Measurements from ENCODE around the gene CPZ.

CPZ gene

GRCh38 chr4:8580321-8581093 is 12.1 kb upstream of the CPZ start, which contains the start of gene GPR78:
TSS of gene GPR78 (plus strand) at chr4:8580392. CDS start at chr4:8580983, 591 bp downstream.
- no peak within 1 kb of the TSS for H3K27ac ChIP-seq (ENCODE audit: low read depth, low read length)
- no CpG with 5 or more reads among the region's 63 CpGs for WGBS (ENCODE audit: extremely low coverage, insufficient coverage, low lambda C conversion rate)
- H3K4me1 ChIP-seq (ENCODE audit: control insufficient read depth, low read depth, low read length): peaks cover 11% of the 10 kb centered on the region
- H2AK5ac ChIP-seq (ENCODE audit: low read length): no peak within 1 kb of the TSS
- H3K23ac ChIP-seq (ENCODE audit: low read length): no peak within 1 kb of the TSS
- no peaks in the 10 kb centered on the region for H3K36me3 ChIP-seq (ENCODE audit: control insufficient read depth, insufficient read depth, low read length)
- no peak within 1 kb of the TSS for H2BK5ac ChIP-seq (ENCODE audit: low read length)
- no peaks in the 10 kb centered on the region for H3K27me3 ChIP-seq (ENCODE audit: insufficient read depth, low read length, poor library complexity)
- H4K5ac ChIP-seq (ENCODE audit: low read length): no peak within 1 kb of the TSS
- peak within 1 kb of the TSS; percentile 56 for H3K4me2 ChIP-seq (ENCODE audit: low read length)
- no peak within 1 kb of the TSS for H2BK120ac ChIP-seq (ENCODE audit: low read depth, low read length)
- no peak within 1 kb of the TSS for H4K8ac ChIP-seq (ENCODE audit: low read depth, low read length)
- H3K4ac ChIP-seq (ENCODE audit: low read depth, low read length): no peak within 1 kb of the TSS
- H3K56ac ChIP-seq (ENCODE audit: low read length): peak within 1 kb of the TSS; percentile 39
- H3K79me2 ChIP-seq (ENCODE audit: control insufficient read depth, insufficient read depth, low read length): no peaks in the 10 kb centered on the region
- no peaks in the 10 kb centered on the region for H3K79me1 ChIP-seq (ENCODE audit: low read length)
- no peak within 1 kb of the TSS for H3K9ac ChIP-seq (ENCODE audit: low read length)
- no peak within 1 kb of the TSS for H3K18ac ChIP-seq (ENCODE audit: low read length)
- peak; percentile 96 for DNase-seq
- H2BK15ac ChIP-seq (replicated peaks; ENCODE audit: low read depth): no peak within 1 kb of the TSS
- no peak within 1 kb of the TSS for H3K4me3 ChIP-seq (ENCODE audit: low read length)

GRCh38 chr4:8581094-8581861 is 11.3 kb upstream of the CPZ start:
- Histone ChIP-seq H3K23ac (ENCODE audit: low read length) (no peak overlapping the region), H3K4ac (ENCODE audit: low read depth, low read length) (no peak overlapping the region), H3K9ac (ENCODE audit: low read length) (no peak overlapping the region), H2BK120ac (ENCODE audit: low read depth, low read length) (no peak overlapping the region), H3K4me3 (ENCODE audit: low read length) (no peak overlapping the region), H4K8ac (ENCODE audit: low read depth, low read length) (no peak overlapping the region), H3K79me1 (ENCODE audit: low read length) (no peaks in the 10 kb centered on the region), H3K4me1 (ENCODE audit: control insufficient read depth, low read depth, low read length) (peaks cover 8% of the 10 kb centered on the region), H3K4me2 (ENCODE audit: low read length) (peak overlapping the region; percentile 40), H4K5ac (ENCODE audit: low read length) (no peak overlapping the region), H3K27ac (ENCODE audit: low read depth, low read length) (no peak overlapping the region), H2BK15ac (replicated peaks; ENCODE audit: low read depth) (no peak overlapping the region), H3K18ac (ENCODE audit: low read length) (no peak overlapping the region), H2AK5ac (ENCODE audit: low read length) (no peak overlapping the region), H3K36me3 (ENCODE audit: control insufficient read depth, insufficient read depth, low read length) (no peaks in the 10 kb centered on the region), H3K79me2 (ENCODE audit: control insufficient read depth, insufficient read depth, low read length) (no peaks in the 10 kb centered on the region), H3K56ac (ENCODE audit: low read length) (peak overlapping the region; percentile 11), H2BK5ac (ENCODE audit: low read length) (no peak overlapping the region), H3K27me3 (ENCODE audit: insufficient read depth, low read length, poor library complexity) (no peaks in the 10 kb centered on the region)
- WGBS (ENCODE audit: extremely low coverage, insufficient coverage, low lambda C conversion rate): no CpG with 5 or more reads among the region's 66 CpGs
- no peak for DNase-seq

- Histone ChIP-seq H3K56ac (ENCODE audit: low read length) (no peak overlapping the region), H3K9ac (ENCODE audit: low read length) (no peak overlapping the region), H2BK15ac (replicated peaks; ENCODE audit: low read depth) (no peak overlapping the region), H4K5ac (ENCODE audit: low read length) (no peak overlapping the region), H3K4ac (ENCODE audit: low read depth, low read length) (no peak overlapping the region), H2BK5ac (ENCODE audit: low read length) (no peak overlapping the region), H3K27ac (ENCODE audit: low read depth, low read length) (no peak overlapping the region), H3K79me2 (ENCODE audit: control insufficient read depth, insufficient read depth, low read length) (no peaks in the 10 kb centered on the region), H4K8ac (ENCODE audit: low read depth, low read length) (no peak overlapping the region), H3K18ac (ENCODE audit: low read length) (no peak overlapping the region), H3K27me3 (ENCODE audit: insufficient read depth, low read length, poor library complexity) (no peaks in the 10 kb centered on the region), H3K4me3 (ENCODE audit: low read length) (no peak overlapping the region), H2AK5ac (ENCODE audit: low read length) (no peak overlapping the region), H3K23ac (ENCODE audit: low read length) (no peak overlapping the region), H3K79me1 (ENCODE audit: low read length) (no peaks in the 10 kb centered on the region), H3K4me1 (ENCODE audit: control insufficient read depth, low read depth, low read length) (peaks cover 8% of the 10 kb centered on the region), H3K4me2 (ENCODE audit: low read length) (no peak overlapping the region), H2BK120ac (ENCODE audit: low read depth, low read length) (no peak overlapping the region), H3K36me3 (ENCODE audit: control insufficient read depth, insufficient read depth, low read length) (no peaks in the 10 kb centered on the region)
- no peak for DNase-seq
- no CpG with 5 or more reads among the region's 2 CpGs for WGBS (ENCODE audit: extremely low coverage, insufficient coverage, low lambda C conversion rate)
These were observed 10.5 kb upstream of the CPZ start for GRCh38 chr4:8582016-8582415.

DNA sequence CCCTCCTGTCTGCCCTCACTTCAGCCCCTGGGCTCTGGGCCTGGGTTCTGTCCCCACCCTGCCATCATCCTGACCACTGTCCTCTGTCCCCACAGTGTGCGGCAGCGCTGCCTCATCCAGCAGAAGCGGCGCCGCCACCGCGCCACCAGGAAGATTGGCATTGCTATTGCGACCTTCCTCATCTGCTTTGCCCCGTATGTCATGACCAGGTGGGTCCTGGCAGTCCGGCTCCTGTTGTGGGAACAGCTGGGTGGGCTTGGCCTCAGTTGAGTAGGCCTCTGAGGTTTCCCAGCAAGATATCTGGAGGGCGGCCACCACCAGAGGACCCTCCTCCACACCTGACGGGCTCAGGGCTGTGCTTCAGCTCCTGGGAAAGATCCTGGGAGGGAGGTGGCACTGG is 10.1 kb upstream of the CPZ start:
- no peaks in the 10 kb centered on the region for H3K27me3 ChIP-seq (ENCODE audit: insufficient read depth, low read length, poor library complexity)
- no peak overlapping the region for H3K23ac ChIP-seq (ENCODE audit: low read length)
- H3K36me3 ChIP-seq (ENCODE audit: control insufficient read depth, insufficient read depth, low read length): no peaks in the 10 kb centered on the region

GRCh38 chr4:8582941-8583654 is 9.5 kb upstream of the CPZ start:
- Histone ChIP-seq H4K5ac (ENCODE audit: low read length) (no peak overlapping the region), H3K79me2 (ENCODE audit: control insufficient read depth, insufficient read depth, low read length) (no peaks in the 10 kb centered on the region), H3K4me1 (ENCODE audit: control insufficient read depth, low read depth, low read length) (peaks cover 4% of the 10 kb centered on the region), H3K23ac (ENCODE audit: low read length) (no peak overlapping the region), H3K79me1 (ENCODE audit: low read length) (no peaks in the 10 kb centered on the region), H3K4me2 (ENCODE audit: low read length) (no peak overlapping the region), H3K4ac (ENCODE audit: low read depth, low read length) (no peak overlapping the region), H3K36me3 (ENCODE audit: control insufficient read depth, insufficient read depth, low read length) (no peaks in the 10 kb centered on the region), H2BK5ac (ENCODE audit: low read length) (no peak overlapping the region), H3K27me3 (ENCODE audit: insufficient read depth, low read length, poor library complexity) (no peaks in the 10 kb centered on the region), H2BK120ac (ENCODE audit: low read depth, low read length) (no peak overlapping the region), H2AK5ac (ENCODE audit: low read length) (no peak overlapping the region), H3K27ac (ENCODE audit: low read depth, low read length) (no peak overlapping the region), H3K18ac (ENCODE audit: low read length) (no peak overlapping the region), H3K56ac (ENCODE audit: low read length) (no peak overlapping the region), H3K9ac (ENCODE audit: low read length) (no peak overlapping the region), H2BK15ac (replicated peaks; ENCODE audit: low read depth) (no peak overlapping the region), H3K4me3 (ENCODE audit: low read length) (no peak overlapping the region), H4K8ac (ENCODE audit: low read depth, low read length) (no peak overlapping the region)
- no peak for DNase-seq
- no CpG with 5 or more reads among the region's 9 CpGs for WGBS (ENCODE audit: extremely low coverage, insufficient coverage, low lambda C conversion rate)

More for the DNA sequence above, 10.1 kb upstream of the CPZ start:
- Histone ChIP-seq H3K4me3 (ENCODE audit: low read length) (no peak overlapping the region), H2BK5ac (ENCODE audit: low read length) (no peak overlapping the region), H3K4ac (ENCODE audit: low read depth, low read length) (no peak overlapping the region), H3K56ac (ENCODE audit: low read length) (no peak overlapping the region), H2BK120ac (ENCODE audit: low read depth, low read length) (no peak overlapping the region), H3K4me2 (ENCODE audit: low read length) (no peak overlapping the region), H3K27ac (ENCODE audit: low read depth, low read length) (no peak overlapping the region), H3K18ac (ENCODE audit: low read length) (no peak overlapping the region), H3K79me2 (ENCODE audit: control insufficient read depth, insufficient read depth, low read length) (no peaks in the 10 kb centered on the region), H4K8ac (ENCODE audit: low read depth, low read length) (no peak overlapping the region), H3K79me1 (ENCODE audit: low read length) (no peaks in the 10 kb centered on the region), H4K5ac (ENCODE audit: low read length) (no peak overlapping the region), H2AK5ac (ENCODE audit: low read length) (no peak overlapping the region), H2BK15ac (replicated peaks; ENCODE audit: low read depth) (no peak overlapping the region), H3K4me1 (ENCODE audit: control insufficient read depth, low read depth, low read length) (peaks cover 7% of the 10 kb centered on the region), H3K9ac (ENCODE audit: low read length) (no peak overlapping the region)
- no peak for DNase-seq
- no CpG with 5 or more reads among the region's 12 CpGs for WGBS (ENCODE audit: extremely low coverage, insufficient coverage, low lambda C conversion rate)
